Endothelial cell of umbilical vein (primary cell): ENCODE results near the gene SPACA7. TPM values are rescaled to one million over a fixed set of nuclear protein-coding genes. Genes with fewer than 3 reads are reported as not detected.

Source experiments
- BruUV-seq: library from RNA; stranded (reverse); fragments of 400-500 nt; replicated peaks from 2 replicates; lab custom pipeline; 2021; lab: Mats Ljungman, UMichigan
- CTCF ChIA-PET: fragments of 300-600, 350-600 bp; sonication (Branson Sonifier 250); formaldehyde crosslinking; loops from one replicate; lab custom pipeline; 2021; ENCODE audit warnings: antibody characterized with exemption, inconsistent platforms; lab: Charles Lee
- POLR2A ChIA-PET: fragments of 300-600, 350-600 bp; sonication (Branson Sonifier 250); formaldehyde crosslinking; loops from one replicate; lab custom pipeline; 2021; ENCODE audit warnings: antibody characterized with exemption, inconsistent platforms; lab: Charles Lee
- DNase-seq: peaks from one replicate; pipeline ENCODE4 v3.0.0-alpha.2; 2011; ENCODE audit warnings: low read depth, low spot score
- FAIRE-seq: peaks from 2 replicates; lab custom pipeline; 2011; peaks lifted over from hg19 to GRCh38; lab: Jason Lieb, UNC
- H2AFZ ChIP-seq: 2 replicates; pipeline ENCODE4 v1.6.0; 2012; ENCODE audit warnings: low read depth, low read length, control low read depth, inconsistent platforms
- H3K27ac ChIP-seq: 2 replicates; pipeline ENCODE4 v1.5.1; 2011; ENCODE audit warnings: low read depth, mild to moderate bottlenecking, control low read depth, low read length, moderate library complexity; ENCODE audit not compliant: insufficient read depth
- H3K27me3 ChIP-seq, 2 experiments: 2 replicates each; pipeline versions ENCODE4 v1.6.0 to v1.6.1; 2011; ENCODE audit warnings: low read length in 2 of 2, mixed read lengths in 1 of 2; ENCODE audit not compliant: control insufficient read depth in 2 of 2, insufficient read depth in 2 of 2
- H3K36me3 ChIP-seq, 2 experiments: 2 replicates in 1 of 2; 3 replicates in 1 of 2; pipeline ENCODE4 v1.5.1; 2011; ENCODE audit warnings: low read length in 2 of 2, mild to moderate bottlenecking in 1 of 2, moderate library complexity in 1 of 2; ENCODE audit not compliant: control insufficient read depth in 2 of 2, insufficient read depth in 2 of 2; ENCODE audit errors: extremely low read depth in 1 of 2
- H3K4me1 ChIP-seq: 3 replicates; pipeline ENCODE4 v1.5.1; 2011; ENCODE audit warnings: mild to moderate bottlenecking, low read length; ENCODE audit not compliant: control insufficient read depth, insufficient read depth; ENCODE audit errors: extremely low read depth
- H3K4me2 ChIP-seq: 2 replicates; pipeline ENCODE4 v1.6.1; 2011; ENCODE audit warnings: low read length, control low read depth, mixed read lengths; ENCODE audit not compliant: insufficient read depth
- H3K4me3 ChIP-seq, 3 experiments: fragments of 200-600 bp in 1 of 3; sonication (generic), shearing (Covaris generic) in 1 of 3; replicated peaks in 1 of 3; 2 replicates each; pipeline ENCODE4 v1.5.1; 2011 to 2016; ENCODE audit warnings: control low read depth in 3 of 3, low read length in 3 of 3, mild to moderate bottlenecking in 2 of 3, inconsistent platforms in 1 of 3, low read depth in 1 of 3, moderate library complexity in 1 of 3; ENCODE audit not compliant: insufficient read depth in 1 of 3
- H3K79me2 ChIP-seq: 2 replicates; pipeline ENCODE4 v1.6.0; 2012; ENCODE audit warnings: low read length, inconsistent platforms; ENCODE audit not compliant: control insufficient read depth, insufficient read depth
- H3K9ac ChIP-seq: replicated peaks from 2 replicates; pipeline ENCODE3; 2011; ENCODE audit warnings: low read length, control low read depth; ENCODE audit not compliant: insufficient read depth; ENCODE audit errors: extremely low read depth
- H3K9me1 ChIP-seq: replicated peaks from 3 replicates; pipeline ENCODE4 v1.6.0; 2011; ENCODE audit warnings: mild to moderate bottlenecking, low read length; ENCODE audit not compliant: control insufficient read depth, insufficient read depth; ENCODE audit errors: extremely low read depth
- H3K9me3 ChIP-seq: replicated peaks from 2 replicates; pipeline ENCODE4 v1.5.1; 2012; ENCODE audit warnings: low read length, inconsistent platforms; ENCODE audit not compliant: control insufficient read depth, insufficient read depth
- H4K20me1 ChIP-seq: replicated peaks from 2 replicates; pipeline ENCODE3; 2011; ENCODE audit warnings: mild to moderate bottlenecking, low read length; ENCODE audit not compliant: control insufficient read depth, insufficient read depth; ENCODE audit errors: extremely low read depth
- CTCF ChIP-seq, 2 donors: IDR thresholded peaks; 1 replicate in 1 of 2; 2 replicates in 1 of 2; pipeline ENCODE4 v1.5.1; 2011; ENCODE audit warnings: low read length in 2 of 2, mild to moderate bottlenecking in 2 of 2, moderate library complexity in 2 of 2, control low read depth in 1 of 2, inconsistent platforms in 1 of 2, low read depth in 1 of 2; ENCODE audit not compliant: insufficient read depth in 1 of 2; ENCODE audit errors: extremely low read depth in 1 of 2
- EZH2 ChIP-seq: IDR thresholded peaks from 2 replicates; pipeline ENCODE4 v1.6.1; 2012; ENCODE audit warnings: borderline replicate concordance, low read depth, mild to moderate bottlenecking, moderate library complexity, low read length, inconsistent platforms; ENCODE audit not compliant: severe bottlenecking
- FOS ChIP-seq: IDR thresholded peaks from 2 replicates; pipeline ENCODE4 v1.6.1; 2011; ENCODE audit warnings: mild to moderate bottlenecking, low read length, moderate library complexity, borderline replicate concordance; ENCODE audit not compliant: insufficient read depth
- GATA2 ChIP-seq: IDR thresholded peaks from 2 replicates; pipeline ENCODE4 v1.7.0; 2011; ENCODE audit warnings: low read depth, mild to moderate bottlenecking, moderate library complexity, mixed read lengths, low read length; ENCODE audit not compliant: insufficient read length, insufficient read depth
- JUN ChIP-seq: IDR thresholded peaks from 2 replicates; pipeline ENCODE4 v1.6.1; 2011; ENCODE audit warnings: borderline replicate concordance, low read depth; ENCODE audit not compliant: insufficient read length, insufficient read depth
- MAX ChIP-seq: IDR thresholded peaks from 2 replicates; pipeline ENCODE4 v1.6.1; 2011; ENCODE audit not compliant: insufficient read depth, insufficient read length
- MYC ChIP-seq: IDR thresholded peaks from one replicate; pipeline ENCODE4 v1.6.1; 2011; ENCODE audit warnings: mild to moderate bottlenecking, low read depth, low read length
- POLR2A ChIP-seq: IDR thresholded peaks from 2 replicates; pipeline ENCODE4 v1.6.1; 2012; ENCODE audit warnings: low read depth, mild to moderate bottlenecking, control low read depth, low read length
- POLR2AphosphoS5 ChIP-seq: IDR thresholded peaks from 2 replicates; pipeline ENCODE4 v1.6.1; 2012; ENCODE audit warnings: low read depth, mild to moderate bottlenecking, control low read depth, low read length, moderate library complexity; ENCODE audit not compliant: insufficient read depth
- dilution Hi-C: fragments of 300-500 bp; cut with MboI; formaldehyde crosslinking; loops from one replicate; pipeline ENCODE4 v1.15.0; 2019; ENCODE audit warnings: low sequenced_read_pairs; ENCODE audit not compliant: extremely low pct_ligation_motif_present
- intact Hi-C: fragments of 100-400 bp; cut with micrococcal nuclease; formaldehyde crosslinking; loops from one replicate; pipeline ENCODE4 v1.10.0; 2022
- polyA plus RNA-seq, 4 experiments: library from polyadenylated mRNA; depleted of rRNA in 3 of 4; stranded (reverse) in 3 of 4; unstranded in 1 of 4; fragments of >200 nt; gene quantifications; 2 replicates each; pipeline versions ENCODE4 v1.2.1 to v1.2.3, GENCODE V29; 2011 to 2012; ENCODE audit warnings: missing spikeins in 1 of 4
- total RNA-seq: library from RNA; stranded (reverse); gene quantifications from 2 replicates; pipeline ENCODE4 v1.2.3, GENCODE V29; 2021

The SPACA7 gene
- total and polyA plus RNA-seq, 2 donors (not counting 3 experiments of a cell fraction or from before 2014, with no cell fraction given), result not detected

- TF ChIP-seq FOS (no peak), GATA2 (no peak), EZH2 (no peak), POLR2A (no peak), POLR2AphosphoS5 (no peak), JUN (no peak), CTCF (IDR thresholded peaks at IDR 0.05; ENCODE audit: extremely low read depth in 1 of 2, insufficient read depth in 1 of 2, low read depth in 1 of 2, low read length in 2 of 2) (no peak), MAX (no peak), MYC (no peak)
- FAIRE-seq (no peak), DNase-seq (no peak)
- Histone ChIP-seq H3K9ac (no peak overlapping the region), H3K4me3 (no peak overlapping the region), H3K9me1 (no peaks in the 10 kb centered on the region), H3K27me3 (no peaks in the 10 kb centered on the region), H3K4me1 (no peaks in the 10 kb centered on the region), H3K4me2 (no peak overlapping the region), H3K27ac (no peak overlapping the region), H3K79me2 (no peaks in the 10 kb centered on the region), H3K36me3 (no peaks in the 10 kb centered on the region), H3K9me3 (no peaks in the 10 kb centered on the region), H4K20me1 (no peaks in the 10 kb centered on the region), H2AFZ (no peak overlapping the region)
- dilution Hi-C loops, result no loop called here
- intact Hi-C loops, result no loop called here
- ChIA-PET CTCF (no interaction called here), POLR2A (no interaction called here)
- BruUV-seq, result no TSS peak
Measured at GRCh38 chr13:112457081-112457480, 80.9 kb downstream of the SPACA7 start.
